Measurements from ENCODE around the gene TBC1D5. TPM values are rescaled to one million over a fixed set of nuclear protein-coding genes. Genes with fewer than 3 reads are reported as not detected.

Gene TBC1D5
- total and polyA plus RNA-seq, 2 of the 8 experiments (the other 6 are each of a cell fraction or from before 2014, with no cell fraction given), result 11.0 to 22.9 TPM

DNA sequence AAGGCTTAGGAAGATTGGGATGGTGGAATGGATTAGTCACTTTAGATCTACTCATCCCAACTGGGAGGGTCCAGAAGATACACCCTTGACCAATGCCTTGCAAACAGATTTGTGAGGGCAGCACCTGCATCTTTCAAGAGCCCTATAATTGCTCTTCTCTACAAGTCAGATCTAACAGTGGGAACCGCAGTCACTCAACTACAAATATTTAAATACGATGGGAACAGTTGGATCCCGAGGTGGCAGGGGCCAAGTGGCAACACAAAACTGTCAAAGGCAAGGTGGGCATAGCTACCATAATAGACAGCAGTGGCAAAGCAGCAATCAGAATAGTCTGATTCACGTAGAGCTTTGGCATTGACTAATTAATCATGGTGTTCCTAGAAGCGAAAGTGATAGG is 152.0 kb downstream of the TBC1D5 start:
- Histone ChIP-seq H3K4me1 (replicated peaks in 1 of 4; ENCODE audit: control insufficient read depth in 3 of 4, insufficient read depth in 4 of 4, low read length in 3 of 4) (peaks cover 0 to 3% (median 0%) of the 10 kb centered on the region in 4 experiments; a peak in 1 of 7 replicates), H2BK5ac (ENCODE audit: low read depth, low read length) (no peak overlapping the region), H2BK120ac (replicated peaks; ENCODE audit: low read depth, low read length) (no peak overlapping the region), H3K4me3 (ENCODE audit: extremely low read depth in 1 of 4, insufficient read depth in 2 of 4, low read depth in 3 of 4, low read length in 4 of 4) (no peak overlapping the region), H3K4me2 (ENCODE audit: insufficient read depth in 1 of 2, low read depth in 2 of 2, low read length in 2 of 2) (no peak overlapping the region), H4K20me1 (replicated peaks in 1 of 2; ENCODE audit: control insufficient read depth in 1 of 2, insufficient read depth in 2 of 2, low read length in 2 of 2) (no peaks in the 10 kb centered on the region), H2BK20ac (ENCODE audit: low read length) (no peak overlapping the region), H4K91ac (replicated peaks; ENCODE audit: insufficient read length, low read length) (no peak overlapping the region), H3K4ac (replicated peaks; ENCODE audit: insufficient read length, low read depth, low read length) (no peak overlapping the region), H3K27ac (ENCODE audit: low read depth, low read length) (no peak overlapping the region), H3K23me2 (ENCODE audit: low read depth, low read length) (no peaks in the 10 kb centered on the region), H2BK12ac (ENCODE audit: low read depth, low read length) (no peak overlapping the region), H3K56ac (replicated peaks; ENCODE audit: insufficient read length, low read depth, low read length) (no peak overlapping the region), H4K8ac (ENCODE audit: extremely low read depth, insufficient read depth, low read length) (no peak overlapping the region), H3K9me3 (ENCODE audit: insufficient read depth in 2 of 2, low read depth in 1 of 2, low read length in 1 of 2) (peaks cover 8 to 11% of the 10 kb centered on the region in 2 experiments), H3K9ac (replicated peaks in 1 of 4; ENCODE audit: extremely low read depth in 1 of 4, low read depth in 3 of 4, low read length in 3 of 4) (no peak overlapping the region), H3K18ac (ENCODE audit: extremely low read depth, low read length) (no peak overlapping the region), H2AFZ (ENCODE audit: low read length) (no peak overlapping the region), H3K79me2 (ENCODE audit: control insufficient read depth in 1 of 2, insufficient read depth in 2 of 2, low read length in 2 of 2) (no peaks in the 10 kb centered on the region), H4K5ac (ENCODE audit: insufficient read length, low read depth, low read length) (no peak overlapping the region), H3K79me1 (ENCODE audit: low read depth, low read length) (no peaks in the 10 kb centered on the region), H2BK15ac (ENCODE audit: low read length) (no peak overlapping the region), H3K36me3 (ENCODE audit: control insufficient read depth in 2 of 4, insufficient read depth in 4 of 4, low read length in 3 of 4) (no peaks in the 10 kb centered on the region; a peak in 1 of 8 replicates), H3K23ac (ENCODE audit: insufficient read length) (no peak overlapping the region), H3K27me3 (replicated peaks in 1 of 4; ENCODE audit: control insufficient read depth in 3 of 4, extremely low read depth in 1 of 4, insufficient read depth in 3 of 4, low read length in 3 of 4) (no peaks in the 10 kb centered on the region), H2AK5ac (ENCODE audit: low read depth, low read length) (no peak overlapping the region), H3K14ac (ENCODE audit: insufficient read length) (no peak overlapping the region)
- DNase-seq (ENCODE audit: low read depth in 1 of 2, low spot score in 2 of 2), result no peak
- ChIA-PET POLR2A (ENCODE audit: partially characterized antibody) (no interaction called here), CTCF (ENCODE audit: partially characterized antibody) (interaction anchor here (0.6 kb wide), 1 partner anchor 96 kb away, joined by 3 read pairs; no protein-coding TSS in a partner anchor)
- TF ChIP-seq KDM4A (IDR thresholded peaks at IDR 0.05; ENCODE audit: low read depth, low read length, severe bottlenecking) (no peak), GABPA (IDR thresholded peaks at IDR 0.05; ENCODE audit: borderline replicate concordance, insufficient read depth, low read length) (no peak), FOSL1 (IDR thresholded peaks at IDR 0.05; ENCODE audit: insufficient read depth, low read depth, low read length) (no peak), TAF7 (optimal IDR thresholded peaks at IDR 0.05; ENCODE audit: borderline replicate concordance, low read depth, low read length) (no peak), SP2 (IDR thresholded peaks at IDR 0.05; ENCODE audit: low read length) (no peak), JUN (IDR thresholded peaks at IDR 0.05; ENCODE audit: low read depth, low read length) (no peak), CBX5 (IDR thresholded peaks at IDR 0.05; ENCODE audit: low read depth, low read length) (no peak), CHD2 (IDR thresholded peaks at IDR 0.05; ENCODE audit: low read length) (no peak), HDAC2 (IDR thresholded peaks at IDR 0.05; ENCODE audit: borderline replicate concordance in 1 of 2, low read depth in 2 of 2, low read length in 2 of 2) (no peak), POLR2A (IDR thresholded peaks at IDR 0.05; ENCODE audit: control extremely low read depth in 1 of 2, low read depth in 2 of 2, low read length in 2 of 2) (no peak)
- no peak for FAIRE-seq
- WGBS, 2 experiments (ENCODE audit: extremely low coverage in 1 of 2, insufficient coverage in 1 of 2, insufficient read length in 1 of 2, insufficient replicate concordance in 2 of 2, low coverage in 1 of 2, low lambda C conversion rate in 2 of 2, missing lambda C conversion rate in 1 of 2), result 90% methylated on average over 5 of the region's 5 CpGs; no CpG with 5 or more reads in 1 of the 2 experiments
